Neural cell (in vitro differentiated cells): ENCODE data around the gene CD48. TPM values are rescaled to one million over a fixed set of nuclear protein-coding genes. Genes with fewer than 3 reads are reported as not detected.

Experiments used
- H2AFZ ChIP-seq: fragments of 200-600, 300-800 bp; sonication (generic), shearing (Covaris generic); 2 replicates; pipeline ENCODE4 v1.6.0; 2014; ENCODE audit warnings: low read depth, mild to moderate bottlenecking, antibody characterized with exemption, low read length, moderate library complexity
- H3F3A ChIP-seq: fragments of 200-600 bp; shearing (Covaris generic); 2 replicates; pipeline ENCODE4 v1.6.1; 2016; ENCODE audit warnings: mild to moderate bottlenecking, moderate library complexity, mixed read lengths, antibody characterized with exemption, low read length; ENCODE audit not compliant: insufficient read depth, poor library complexity, severe bottlenecking
- H3K27ac ChIP-seq: fragments of 200-600, 300-800 bp; sonication (generic), shearing (Covaris generic); 2 replicates; pipeline ENCODE4 v1.5.1; 2014; ENCODE audit warnings: mild to moderate bottlenecking, low read length, moderate library complexity
- H3K27me3 ChIP-seq: fragments of 300-800, 200-600 bp; sonication (generic), shearing (Covaris generic); 2 replicates; pipeline ENCODE4 v1.6.0; 2014; ENCODE audit warnings: mild to moderate bottlenecking, low read depth, low read length, moderate library complexity; ENCODE audit not compliant: insufficient read depth
- H3K36me3 ChIP-seq: fragments of 300-800, 200-600 bp; sonication (generic), shearing (Covaris generic); 2 replicates; pipeline ENCODE4 v1.5.1; 2014; ENCODE audit warnings: mild to moderate bottlenecking, antibody characterized with exemption, low read length, moderate library complexity; ENCODE audit not compliant: insufficient read depth
- H3K4me2 ChIP-seq: fragments of 300-800, 200-600 bp; sonication (generic), shearing (Covaris generic); 2 replicates; pipeline ENCODE4 v1.6.0; 2014; ENCODE audit warnings: mild to moderate bottlenecking, low read length
- H3K4me3 ChIP-seq: fragments of 300-800, 200-600 bp; sonication (generic), shearing (Covaris generic); 2 replicates; pipeline ENCODE4 v1.5.1; 2014; ENCODE audit warnings: mild to moderate bottlenecking, low read length, moderate library complexity
- H3K79me2 ChIP-seq: fragments of 200-600 bp; shearing (Covaris generic); replicated peaks from 2 replicates; pipeline ENCODE4 v1.6.0; 2014; ENCODE audit warnings: mild to moderate bottlenecking, low read length, moderate library complexity; ENCODE audit not compliant: insufficient read depth
- H3K9ac ChIP-seq: fragments of 300-800, 200-600 bp; sonication (generic), shearing (Covaris generic); 2 replicates; pipeline ENCODE4 v1.6.1; 2016; ENCODE audit warnings: mild to moderate bottlenecking, low read length, mixed read lengths
- H3K9me2 ChIP-seq: fragments of 200-600 bp; shearing (Covaris generic); 2 replicates; pipeline ENCODE4 v1.6.1; 2016; ENCODE audit warnings: mild to moderate bottlenecking, low read length, mixed read lengths; ENCODE audit not compliant: insufficient read depth
- H3K9me3 ChIP-seq: fragments of 200-600, 300-800 bp; sonication (generic), shearing (Covaris generic); 2 replicates; pipeline ENCODE4 v1.6.1; 2016; ENCODE audit warnings: mild to moderate bottlenecking, mixed run types, low read length, moderate library complexity, mixed read lengths
- H4K20me1 ChIP-seq: fragments of 200-600 bp; shearing (Covaris generic); 2 replicates; pipeline ENCODE4 v1.6.1; 2016; ENCODE audit warnings: mild to moderate bottlenecking, mixed run types; ENCODE audit not compliant: insufficient read depth
- EP300 ChIP-seq: fragments of 450-650 bp; conservative IDR thresholded peaks from 2 replicates; pipeline ENCODE4 v1.6.1; 2014; ENCODE audit warnings: antibody characterized with exemption, mild to moderate bottlenecking, moderate library complexity; ENCODE audit not compliant: poor library complexity, severe bottlenecking
- EZH2 ChIP-seq: fragments of 200-600, 300-800 bp; shearing (Covaris generic), sonication (generic); IDR thresholded peaks from 2 replicates; pipeline ENCODE4 v1.6.1; 2014; ENCODE audit warnings: antibody characterized with exemption, low read length, borderline replicate concordance, mild to moderate bottlenecking; ENCODE audit not compliant: insufficient read depth, poor library complexity, severe bottlenecking
- MXI1 ChIP-seq: fragments of 450-650 bp; conservative IDR thresholded peaks from 2 replicates; pipeline ENCODE4 v1.6.1; 2014; ENCODE audit warnings: antibody characterized with exemption, mild to moderate bottlenecking; ENCODE audit not compliant: poor library complexity, severe bottlenecking
- POLR2AphosphoS5 ChIP-seq: IDR thresholded peaks from 2 replicates; pipeline ENCODE4 v1.6.1; 2012
- RAD21 ChIP-seq: fragments of 450-650 bp; conservative IDR thresholded peaks from 2 replicates; pipeline ENCODE4 v1.6.1; 2014; ENCODE audit warnings: antibody characterized with exemption, mild to moderate bottlenecking, moderate library complexity
- SMC3 ChIP-seq: fragments of 450-650 bp; conservative IDR thresholded peaks from 2 replicates; pipeline ENCODE4 v1.6.1; 2014; ENCODE audit warnings: antibody characterized with exemption, mild to moderate bottlenecking, moderate library complexity; ENCODE audit not compliant: poor library complexity
- TAF1 ChIP-seq: IDR thresholded peaks from 2 replicates; pipeline ENCODE4 v1.6.1; 2012; ENCODE audit warnings: low read depth
- polyA plus RNA-seq: library from polyadenylated mRNA; depleted of rRNA; stranded (reverse); fragments of >200 nt; gene quantifications from 2 replicates; pipeline ENCODE4 v1.2.3, GENCODE V29; 2014
- TF ChIP-seq, protein P1 (sequence below): fragments of 450-650 bp; IDR thresholded peaks from 2 replicates; pipeline ENCODE4 v1.5.1; 2014; ENCODE audit warnings: antibody characterized with exemption, mild to moderate bottlenecking, moderate library complexity; ENCODE audit not compliant: poor library complexity, severe bottlenecking
- TF ChIP-seq, protein P2 (sequence below): IDR thresholded peaks from 2 replicates; pipeline ENCODE4 v1.6.1; 2012; ENCODE audit warnings: borderline replicate concordance

Gene CD48
- polyA plus RNA-seq, 1 donor from 2014 or later, result not detected

DNA sequence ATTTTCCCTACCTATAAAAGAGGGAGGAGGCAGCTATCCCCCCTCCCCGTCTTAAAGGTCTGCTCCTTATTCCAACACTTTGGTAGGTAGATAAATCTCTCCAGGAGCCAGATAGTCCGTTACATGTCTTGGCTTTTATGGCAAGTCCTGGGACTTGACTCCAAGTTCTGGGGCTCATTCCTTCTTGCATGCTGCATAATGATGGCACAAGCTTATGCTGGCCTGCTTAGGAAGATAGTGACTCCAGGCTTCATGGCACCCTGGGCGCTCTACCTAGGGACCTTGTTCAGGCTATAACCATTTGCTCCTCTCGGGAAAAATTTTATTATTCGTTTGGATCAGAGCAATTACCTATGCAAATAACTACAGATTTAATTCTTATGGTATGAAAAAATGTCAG, 68.5 kb downstream of the CD48 start:
- TF ChIP-seq MXI1 (no peak), SMC3 (no peak), EP300 (no peak), EZH2 (no peak), TAF1 (no peak), POLR2AphosphoS5 (no peak), RAD21 (no peak)
- TF ChIP-seq, protein P1, sequence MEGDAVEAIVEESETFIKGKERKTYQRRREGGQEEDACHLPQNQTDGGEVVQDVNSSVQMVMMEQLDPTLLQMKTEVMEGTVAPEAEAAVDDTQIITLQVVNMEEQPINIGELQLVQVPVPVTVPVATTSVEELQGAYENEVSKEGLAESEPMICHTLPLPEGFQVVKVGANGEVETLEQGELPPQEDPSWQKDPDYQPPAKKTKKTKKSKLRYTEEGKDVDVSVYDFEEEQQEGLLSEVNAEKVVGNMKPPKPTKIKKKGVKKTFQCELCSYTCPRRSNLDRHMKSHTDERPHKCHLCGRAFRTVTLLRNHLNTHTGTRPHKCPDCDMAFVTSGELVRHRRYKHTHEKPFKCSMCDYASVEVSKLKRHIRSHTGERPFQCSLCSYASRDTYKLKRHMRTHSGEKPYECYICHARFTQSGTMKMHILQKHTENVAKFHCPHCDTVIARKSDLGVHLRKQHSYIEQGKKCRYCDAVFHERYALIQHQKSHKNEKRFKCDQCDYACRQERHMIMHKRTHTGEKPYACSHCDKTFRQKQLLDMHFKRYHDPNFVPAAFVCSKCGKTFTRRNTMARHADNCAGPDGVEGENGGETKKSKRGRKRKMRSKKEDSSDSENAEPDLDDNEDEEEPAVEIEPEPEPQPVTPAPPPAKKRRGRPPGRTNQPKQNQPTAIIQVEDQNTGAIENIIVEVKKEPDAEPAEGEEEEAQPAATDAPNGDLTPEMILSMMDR, result no peak
- TF ChIP-seq, protein P2, sequence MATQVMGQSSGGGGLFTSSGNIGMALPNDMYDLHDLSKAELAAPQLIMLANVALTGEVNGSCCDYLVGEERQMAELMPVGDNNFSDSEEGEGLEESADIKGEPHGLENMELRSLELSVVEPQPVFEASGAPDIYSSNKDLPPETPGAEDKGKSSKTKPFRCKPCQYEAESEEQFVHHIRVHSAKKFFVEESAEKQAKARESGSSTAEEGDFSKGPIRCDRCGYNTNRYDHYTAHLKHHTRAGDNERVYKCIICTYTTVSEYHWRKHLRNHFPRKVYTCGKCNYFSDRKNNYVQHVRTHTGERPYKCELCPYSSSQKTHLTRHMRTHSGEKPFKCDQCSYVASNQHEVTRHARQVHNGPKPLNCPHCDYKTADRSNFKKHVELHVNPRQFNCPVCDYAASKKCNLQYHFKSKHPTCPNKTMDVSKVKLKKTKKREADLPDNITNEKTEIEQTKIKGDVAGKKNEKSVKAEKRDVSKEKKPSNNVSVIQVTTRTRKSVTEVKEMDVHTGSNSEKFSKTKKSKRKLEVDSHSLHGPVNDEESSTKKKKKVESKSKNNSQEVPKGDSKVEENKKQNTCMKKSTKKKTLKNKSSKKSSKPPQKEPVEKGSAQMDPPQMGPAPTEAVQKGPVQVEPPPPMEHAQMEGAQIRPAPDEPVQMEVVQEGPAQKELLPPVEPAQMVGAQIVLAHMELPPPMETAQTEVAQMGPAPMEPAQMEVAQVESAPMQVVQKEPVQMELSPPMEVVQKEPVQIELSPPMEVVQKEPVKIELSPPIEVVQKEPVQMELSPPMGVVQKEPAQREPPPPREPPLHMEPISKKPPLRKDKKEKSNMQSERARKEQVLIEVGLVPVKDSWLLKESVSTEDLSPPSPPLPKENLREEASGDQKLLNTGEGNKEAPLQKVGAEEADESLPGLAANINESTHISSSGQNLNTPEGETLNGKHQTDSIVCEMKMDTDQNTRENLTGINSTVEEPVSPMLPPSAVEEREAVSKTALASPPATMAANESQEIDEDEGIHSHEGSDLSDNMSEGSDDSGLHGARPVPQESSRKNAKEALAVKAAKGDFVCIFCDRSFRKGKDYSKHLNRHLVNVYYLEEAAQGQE, result no peak
- Histone ChIP-seq H3K36me3 (no peaks in the 10 kb centered on the region), H3K27ac (no peak overlapping the region), H3F3A (no peaks in the 10 kb centered on the region), H3K79me2 (no peaks in the 10 kb centered on the region), H3K27me3 (no peaks in the 10 kb centered on the region), H4K20me1 (no peaks in the 10 kb centered on the region), H3K9me2 (no peaks in the 10 kb centered on the region), H3K4me2 (no peak overlapping the region), H3K9ac (no peak overlapping the region), H3K4me3 (no peak overlapping the region), H2AFZ (no peak overlapping the region), H3K9me3 (no peaks in the 10 kb centered on the region)

DNA sequence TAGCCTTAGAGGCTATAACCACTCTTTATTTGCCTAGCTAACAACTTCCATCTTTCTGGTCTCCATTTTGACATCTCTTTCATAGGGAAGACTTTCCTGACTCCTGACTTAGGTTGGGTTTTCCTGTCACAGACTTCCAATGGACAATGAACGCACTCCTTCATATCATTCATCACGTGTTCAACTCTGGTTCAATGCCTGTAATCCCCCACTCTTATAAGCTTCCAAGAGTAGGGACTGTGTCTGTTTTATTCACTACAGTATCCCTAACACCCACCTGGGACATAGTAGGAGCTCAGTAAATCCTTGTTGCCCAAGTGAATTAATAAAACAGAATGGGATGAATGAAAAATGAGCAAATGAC, 69.4 kb downstream of the CD48 start:
- H4K20me1 ChIP-seq, result no peaks in the 10 kb centered on the region
- H2AFZ ChIP-seq, result no peak overlapping the region
- no peak overlapping the region for H3K27ac ChIP-seq
- no peak overlapping the region for H3K9ac ChIP-seq
- H3K9me3 ChIP-seq, result no peaks in the 10 kb centered on the region
- H3F3A ChIP-seq, result no peaks in the 10 kb centered on the region
- no peaks in the 10 kb centered on the region for H3K36me3 ChIP-seq
- H3K9me2 ChIP-seq, result no peaks in the 10 kb centered on the region
- no peak overlapping the region for H3K4me2 ChIP-seq
- no peaks in the 10 kb centered on the region for H3K27me3 ChIP-seq
- H3K4me3 ChIP-seq, result no peak overlapping the region
- no peaks in the 10 kb centered on the region for H3K79me2 ChIP-seq
- TF ChIP-seq EP300, result no peak
- TF ChIP-seq TAF1, result no peak
- TF ChIP-seq, protein P2, result no peak
- no peak for TF ChIP-seq RAD21
- TF ChIP-seq, protein P1, result no peak
- TF ChIP-seq MXI1, result no peak
- no peak for TF ChIP-seq POLR2AphosphoS5
- TF ChIP-seq SMC3, result no peak
